ENCODE data around the gene RPP25. TPM values are rescaled to one million over a fixed set of nuclear protein-coding genes. Genes with fewer than 3 reads are reported as not detected.

Gene RPP25
- total RNA-seq, 2 donors from 2014 or later, result 11.7 to 11.8 TPM

- Histone ChIP-seq H3K27me3 (replicated peaks; ENCODE audit: insufficient read depth) (no peaks in the 10 kb centered on the region), H3K4me1 (ENCODE audit: control insufficient read depth in 1 of 2, low read depth in 2 of 2) (peaks cover 5 to 14% of the 10 kb centered on the region in 2 donors), H3K36me3 (no peaks in the 10 kb centered on the region), H3K9me3 (no peaks in the 10 kb centered on the region), H3K4me3 (peak overlapping the region; percentile 82), H3K27ac (no peak overlapping the region)
- TF ChIP-seq, protein P1, sequence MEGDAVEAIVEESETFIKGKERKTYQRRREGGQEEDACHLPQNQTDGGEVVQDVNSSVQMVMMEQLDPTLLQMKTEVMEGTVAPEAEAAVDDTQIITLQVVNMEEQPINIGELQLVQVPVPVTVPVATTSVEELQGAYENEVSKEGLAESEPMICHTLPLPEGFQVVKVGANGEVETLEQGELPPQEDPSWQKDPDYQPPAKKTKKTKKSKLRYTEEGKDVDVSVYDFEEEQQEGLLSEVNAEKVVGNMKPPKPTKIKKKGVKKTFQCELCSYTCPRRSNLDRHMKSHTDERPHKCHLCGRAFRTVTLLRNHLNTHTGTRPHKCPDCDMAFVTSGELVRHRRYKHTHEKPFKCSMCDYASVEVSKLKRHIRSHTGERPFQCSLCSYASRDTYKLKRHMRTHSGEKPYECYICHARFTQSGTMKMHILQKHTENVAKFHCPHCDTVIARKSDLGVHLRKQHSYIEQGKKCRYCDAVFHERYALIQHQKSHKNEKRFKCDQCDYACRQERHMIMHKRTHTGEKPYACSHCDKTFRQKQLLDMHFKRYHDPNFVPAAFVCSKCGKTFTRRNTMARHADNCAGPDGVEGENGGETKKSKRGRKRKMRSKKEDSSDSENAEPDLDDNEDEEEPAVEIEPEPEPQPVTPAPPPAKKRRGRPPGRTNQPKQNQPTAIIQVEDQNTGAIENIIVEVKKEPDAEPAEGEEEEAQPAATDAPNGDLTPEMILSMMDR (IDR thresholded peaks at IDR 0.05), result no peak
- ATAC-seq (ENCODE audit: insufficient number of reproducible peaks, low FRiP score, low read depth) (no peak), DNase-seq (ENCODE audit: low spot score) (no peak)
Measured at GRCh38 chr15:74995779-74996765, 39.5 kb upstream of the RPP25 start.

DNA sequence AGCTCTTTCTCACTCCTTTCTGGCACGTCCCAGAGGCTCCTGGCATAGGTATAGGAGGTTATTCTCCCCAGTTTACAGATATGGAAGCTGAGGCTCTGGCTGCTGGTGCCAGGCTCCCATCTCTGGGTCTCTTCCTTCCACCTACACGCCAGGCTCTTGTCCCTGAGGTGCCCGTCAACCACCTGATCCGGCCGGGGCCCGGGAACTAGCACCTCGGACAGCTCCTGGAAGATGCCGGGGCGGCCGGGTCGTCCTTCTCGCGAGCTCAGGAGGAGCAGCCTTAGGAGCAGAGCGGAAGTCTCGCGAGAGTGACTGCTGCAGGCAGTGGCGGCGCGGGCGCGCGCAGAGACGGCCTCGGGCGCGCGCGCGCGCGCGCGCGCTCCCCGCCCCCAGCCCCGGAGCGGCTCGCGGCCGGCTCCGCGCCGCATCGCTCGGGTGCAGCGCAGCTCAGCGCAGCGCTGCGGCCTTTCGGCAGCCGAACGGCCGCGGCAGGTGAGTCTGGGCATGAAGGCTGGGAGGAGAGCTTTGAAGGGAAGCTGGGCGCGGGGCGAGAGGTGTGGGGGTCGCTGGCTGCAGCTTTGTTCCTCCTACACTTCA lies 38.7 kb upstream of the RPP25 start, which contains the start of gene SCAMP5:
Gene SCAMP5, plus strand, starts transcription at position 382 of the 597 bp plus-strand sequence. CDS start 16,277 bp downstream, outside the sequence.
- peak; percentile 45 for ATAC-seq (ENCODE audit: insufficient number of reproducible peaks, low FRiP score, low read depth)

DNA sequence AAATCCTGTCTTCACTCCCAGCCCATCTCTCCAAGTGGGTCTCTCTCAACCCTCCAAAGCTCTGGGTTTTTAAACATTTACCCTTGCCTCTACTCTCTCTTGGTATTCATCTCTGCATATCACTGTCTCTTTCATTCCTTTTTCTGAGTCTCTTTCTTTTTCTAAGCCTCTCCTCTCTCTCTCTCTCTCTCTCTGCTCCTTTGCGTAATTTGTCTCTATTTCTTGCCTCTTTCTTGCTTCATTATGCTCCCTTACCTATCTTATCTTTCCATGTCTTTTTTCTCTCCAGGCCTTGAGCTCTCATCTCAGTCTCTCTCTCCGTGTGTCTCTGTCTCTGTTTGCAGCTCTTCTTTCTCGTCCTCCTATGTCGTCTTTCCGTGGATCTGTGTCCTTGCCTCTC lies 38.1 kb upstream of the RPP25 start:
- ATAC-seq (ENCODE audit: insufficient number of reproducible peaks, low FRiP score, low read depth) (no peak), DNase-seq (ENCODE audit: low spot score) (no peak)
- Histone ChIP-seq H3K4me3 (peak overlapping the region; percentile 82), H3K27me3 (replicated peaks; ENCODE audit: insufficient read depth) (no peaks in the 10 kb centered on the region), H3K27ac (no peak overlapping the region), H3K4me1 (ENCODE audit: control insufficient read depth in 1 of 2, low read depth in 2 of 2) (peaks cover 5 to 14% of the 10 kb centered on the region in 2 donors), H3K36me3 (no peaks in the 10 kb centered on the region), H3K9me3 (no peaks in the 10 kb centered on the region)
- TF ChIP-seq, protein P1 (IDR thresholded peaks at IDR 0.05), result no peak

More for the DNA sequence above, 38.7 kb upstream of the RPP25 start, which contains the start of gene SCAMP5:
- peak; percentile 74 for DNase-seq (ENCODE audit: low spot score)
- H3K9me3 ChIP-seq, result no peaks in the 10 kb centered on the region
- H3K27ac ChIP-seq, result no peak within 1 kb of the TSS
- H3K27me3 ChIP-seq (replicated peaks; ENCODE audit: insufficient read depth), result no peaks in the 10 kb centered on the region
- TF ChIP-seq, protein P1 (IDR thresholded peaks at IDR 0.05), result no peak
- H3K4me1 ChIP-seq (ENCODE audit: control insufficient read depth in 1 of 2, low read depth in 2 of 2), result peaks cover 5 to 14% of the 10 kb centered on the region in 2 donors
- H3K4me3 ChIP-seq, result peak within 1 kb of the TSS; percentile 82
- no peaks in the 10 kb centered on the region for H3K36me3 ChIP-seq

DNA sequence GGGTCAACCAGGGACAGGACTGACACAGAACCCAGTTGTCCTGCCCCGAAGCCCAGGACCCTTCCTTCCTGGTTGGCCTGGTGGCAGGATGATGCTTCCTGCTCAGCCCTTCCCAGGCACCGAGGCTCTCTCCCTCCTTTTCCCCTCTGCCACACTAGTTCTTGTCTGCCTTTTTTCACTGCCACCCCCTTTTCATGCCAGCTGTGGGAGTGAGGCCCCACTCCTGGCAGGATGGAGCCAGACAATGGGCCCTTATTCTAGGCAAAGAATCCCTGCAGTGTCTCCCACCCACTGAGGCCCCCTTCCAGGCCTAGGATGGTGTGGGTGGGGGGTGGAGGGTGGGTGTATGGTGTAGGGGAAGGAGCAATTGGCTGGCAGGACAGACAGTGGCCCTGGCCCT lies 37.7 kb upstream of the RPP25 start:
- Histone ChIP-seq H3K4me3 (no peak overlapping the region), H3K27me3 (replicated peaks; ENCODE audit: insufficient read depth) (no peaks in the 10 kb centered on the region), H3K9me3 (no peaks in the 10 kb centered on the region), H3K36me3 (no peaks in the 10 kb centered on the region), H3K4me1 (ENCODE audit: control insufficient read depth in 1 of 2, low read depth in 2 of 2) (peaks cover 5 to 14% of the 10 kb centered on the region in 2 donors), H3K27ac (no peak overlapping the region)
- no peak for DNase-seq (ENCODE audit: low spot score)
- no peak for ATAC-seq (ENCODE audit: insufficient number of reproducible peaks, low FRiP score, low read depth)
- TF ChIP-seq, protein P1 (IDR thresholded peaks at IDR 0.05), result no peak

GRCh38 chr15:74992619-74993018 lies 36.0 kb upstream of the RPP25 start:
- H3K27me3 ChIP-seq (replicated peaks; ENCODE audit: insufficient read depth), result no peaks in the 10 kb centered on the region
- no peaks in the 10 kb centered on the region for H3K36me3 ChIP-seq
- DNase-seq (ENCODE audit: low spot score) (no peak), ATAC-seq (ENCODE audit: insufficient number of reproducible peaks, low FRiP score, low read depth) (no peak)
- peaks cover 5 to 14% of the 10 kb centered on the region in 2 donors for H3K4me1 ChIP-seq (ENCODE audit: control insufficient read depth in 1 of 2, low read depth in 2 of 2)
- H3K9me3 ChIP-seq, result no peaks in the 10 kb centered on the region
- TF ChIP-seq, protein P1 (IDR thresholded peaks at IDR 0.05), result no peak
- no peak overlapping the region for H3K4me3 ChIP-seq
- no peak overlapping the region for H3K27ac ChIP-seq

Measured in thoracic aorta (tissue), 2 donors.